Endodermal cell (in vitro differentiated cells): ENCODE measurements around the gene RSPH9. TPM values are rescaled to one million over a fixed set of nuclear protein-coding genes. Genes with fewer than 3 reads are reported as not detected.

Experiments
- DNase-seq: peaks from one replicate; pipeline ENCODE4 v3.0.0-alpha.2; 2017
- H3K27ac ChIP-seq: 2 replicates; pipeline ENCODE4 v1.5.1; 2013; ENCODE audit warnings: mild to moderate bottlenecking, low read depth, low read length, moderate library complexity
- H3K27me3 ChIP-seq: 2 replicates; pipeline ENCODE4 v1.6.1; 2013; ENCODE audit warnings: mild to moderate bottlenecking, low read length, moderate library complexity; ENCODE audit not compliant: insufficient read depth, control insufficient read depth, poor library complexity, severe bottlenecking
- H3K36me3 ChIP-seq: 2 replicates; pipeline ENCODE4 v1.7.0; 2013; ENCODE audit warnings: mild to moderate bottlenecking, low read length, moderate library complexity; ENCODE audit not compliant: control insufficient read depth, insufficient read depth
- H3K4me1 ChIP-seq: one replicate; pipeline ENCODE4 v1.7.0; 2013; ENCODE audit warnings: low read length; ENCODE audit not compliant: control insufficient read depth, insufficient read depth
- H3K4me3 ChIP-seq: 2 replicates; pipeline ENCODE4 v1.5.1; 2013; ENCODE audit warnings: mild to moderate bottlenecking, low read length, moderate library complexity
- H3K9ac ChIP-seq: 2 replicates; pipeline ENCODE4 v1.6.1; 2013; ENCODE audit warnings: mild to moderate bottlenecking, low read length, moderate library complexity; ENCODE audit not compliant: poor library complexity, severe bottlenecking; ENCODE audit errors: extremely low read depth
- H3K9me3 ChIP-seq: 2 replicates; pipeline ENCODE4 v1.6.1; 2013; ENCODE audit warnings: mild to moderate bottlenecking, low read length, moderate library complexity; ENCODE audit not compliant: control insufficient read depth
- H3K27ac Mint-ChIP-seq: 2 replicates; pipeline ENCODE4 v1.8.0; 2020; ENCODE audit warnings: mixed read lengths
- H3K27me3 Mint-ChIP-seq: 2 replicates; pipeline ENCODE4 v1.8.0; 2021; ENCODE audit warnings: mild to moderate bottlenecking, mixed read lengths; ENCODE audit not compliant: insufficient read depth
- H3K36me3 Mint-ChIP-seq: 2 replicates; pipeline ENCODE4 v1.8.0; 2020; ENCODE audit warnings: low read depth, mixed read lengths
- H3K4me1 Mint-ChIP-seq: 2 replicates; pipeline ENCODE4 v1.8.0; 2020; ENCODE audit warnings: mixed read lengths
- H3K4me3 Mint-ChIP-seq: 2 replicates; pipeline ENCODE4 v1.8.0; 2020; ENCODE audit warnings: mild to moderate bottlenecking, moderate library complexity, mixed read lengths
- H3K9me3 Mint-ChIP-seq: 2 replicates; pipeline ENCODE4 v1.8.0; 2020; ENCODE audit warnings: mild to moderate bottlenecking, mixed read lengths
- WGBS, 2 experiments: methylation state at CpG; one replicate each; pipeline versions ENCODE4 v1.1.5 to v1.1.7; 2013; ENCODE audit warnings: missing lambda C conversion rate in 2 of 2, mixed read lengths in 1 of 2; ENCODE audit not compliant: insufficient coverage in 1 of 2, insufficient read length in 1 of 2; 5-methylcytosine and 5-hydroxymethylcytosine counted together
- total RNA-seq, 2 donors: library from RNA; stranded (reverse); fragmentation: NEBNext Ultra II Directional in 1 of 2; extraction: Animal tissue kit (Norgen Biotek cat#: 25700) in 1 of 2; gene quantifications; 2 replicates in 1 of 2; 3 replicates in 1 of 2; pipeline ENCODE4 v1.2.1, GENCODE V29; 2021
- TF ChIP-seq, protein P1 (sequence below): fragments of 200-600 bp; sonication (generic); conservative IDR thresholded peaks from 2 replicates; pipeline ENCODE4 v1.5.0; 2021; ENCODE audit warnings: antibody characterized with exemption, mild to moderate bottlenecking

The RSPH9 gene
- total RNA-seq, 2 donors from 2014 or later: 0.44 to 0.64 TPM

- Mint-ChIP-seq H3K36me3 (peaks cover 65% of the 10 kb centered on the region), H3K4me3 (no peak overlapping the region), H3K27me3 (no peaks in the 10 kb centered on the region), H3K4me1 (peaks cover 9% of the 10 kb centered on the region), H3K9me3 (no peaks in the 10 kb centered on the region), H3K27ac (no peak overlapping the region)
- TF ChIP-seq, protein P1, sequence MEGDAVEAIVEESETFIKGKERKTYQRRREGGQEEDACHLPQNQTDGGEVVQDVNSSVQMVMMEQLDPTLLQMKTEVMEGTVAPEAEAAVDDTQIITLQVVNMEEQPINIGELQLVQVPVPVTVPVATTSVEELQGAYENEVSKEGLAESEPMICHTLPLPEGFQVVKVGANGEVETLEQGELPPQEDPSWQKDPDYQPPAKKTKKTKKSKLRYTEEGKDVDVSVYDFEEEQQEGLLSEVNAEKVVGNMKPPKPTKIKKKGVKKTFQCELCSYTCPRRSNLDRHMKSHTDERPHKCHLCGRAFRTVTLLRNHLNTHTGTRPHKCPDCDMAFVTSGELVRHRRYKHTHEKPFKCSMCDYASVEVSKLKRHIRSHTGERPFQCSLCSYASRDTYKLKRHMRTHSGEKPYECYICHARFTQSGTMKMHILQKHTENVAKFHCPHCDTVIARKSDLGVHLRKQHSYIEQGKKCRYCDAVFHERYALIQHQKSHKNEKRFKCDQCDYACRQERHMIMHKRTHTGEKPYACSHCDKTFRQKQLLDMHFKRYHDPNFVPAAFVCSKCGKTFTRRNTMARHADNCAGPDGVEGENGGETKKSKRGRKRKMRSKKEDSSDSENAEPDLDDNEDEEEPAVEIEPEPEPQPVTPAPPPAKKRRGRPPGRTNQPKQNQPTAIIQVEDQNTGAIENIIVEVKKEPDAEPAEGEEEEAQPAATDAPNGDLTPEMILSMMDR: no peak
- Histone ChIP-seq H3K27ac (no peak overlapping the region), H3K27me3 (no peaks in the 10 kb centered on the region), H3K4me3 (no peak overlapping the region), H3K9ac (no peak overlapping the region), H3K4me1 (no peaks in the 10 kb centered on the region), H3K36me3 (peaks cover 83% of the 10 kb centered on the region), H3K9me3 (no peaks in the 10 kb centered on the region)
- 94 to 100% methylated on average over 6 to 10 of the region's 10 CpGs for WGBS, 2 experiments
- DNase-seq: no peak
Observed at GRCh38 chr6:43621836-43622180, 23.0 kb upstream of the RSPH9 start.

GRCh38 chr6:43622541-43622940 lies 22.3 kb upstream of the RSPH9 start:
- DNase-seq: no peak
- peaks cover 70% of the 10 kb centered on the region for H3K36me3 Mint-ChIP-seq
- no peaks in the 10 kb centered on the region for H3K27me3 ChIP-seq
- H3K27ac ChIP-seq: no peak overlapping the region
- no peak overlapping the region for H3K4me3 ChIP-seq
- H3K4me3 Mint-ChIP-seq: no peak overlapping the region
- no peaks in the 10 kb centered on the region for H3K9me3 Mint-ChIP-seq
- H3K9ac ChIP-seq: no peak overlapping the region
- TF ChIP-seq, protein P1: no peak
- no peaks in the 10 kb centered on the region for H3K27me3 Mint-ChIP-seq
- H3K4me1 Mint-ChIP-seq: peaks cover 16% of the 10 kb centered on the region
- no peaks in the 10 kb centered on the region for H3K9me3 ChIP-seq
- H3K27ac Mint-ChIP-seq: no peak overlapping the region
- WGBS, 2 experiments: 95 to 96% methylated on average over 8 to 10 of the region's 10 CpGs
- H3K36me3 ChIP-seq: peaks cover 82% of the 10 kb centered on the region
- no peaks in the 10 kb centered on the region for H3K4me1 ChIP-seq

- H3K9me3 ChIP-seq: no peaks in the 10 kb centered on the region
- no peak overlapping the region for H3K4me3 ChIP-seq
- H3K4me1 ChIP-seq: no peaks in the 10 kb centered on the region
- H3K4me1 Mint-ChIP-seq: peaks cover 24% of the 10 kb centered on the region
- no peaks in the 10 kb centered on the region for H3K9me3 Mint-ChIP-seq
- no peaks in the 10 kb centered on the region for H3K27me3 ChIP-seq
- H3K27me3 Mint-ChIP-seq: no peaks in the 10 kb centered on the region
- H3K36me3 ChIP-seq: peaks cover 78% of the 10 kb centered on the region
- no peak overlapping the region for H3K27ac Mint-ChIP-seq
- peaks cover 70% of the 10 kb centered on the region for H3K36me3 Mint-ChIP-seq
- H3K4me3 Mint-ChIP-seq: no peak overlapping the region
- 93 to 95% methylated on average over 9 to 12 of the region's 12 CpGs for WGBS, 2 experiments
- no peak overlapping the region for H3K9ac ChIP-seq
- H3K27ac ChIP-seq: no peak overlapping the region
- TF ChIP-seq, protein P1: no peak
- no peak for DNase-seq
Observed at GRCh38 chr6:43623880-43624785, 20.7 kb upstream of the RSPH9 start.
